CD14-positive monocyte (primary cell): ENCODE measurements around the gene IST1. TPM values are rescaled to one million over a fixed set of nuclear protein-coding genes. Genes with fewer than 3 reads are reported as not detected.

Experiments used
- DNase-seq, 3 donors: peaks; one replicate each; pipeline ENCODE4 v3.0.0-alpha.2; 2011 to 2022
- H2AFZ ChIP-seq: 2 replicates; pipeline ENCODE4 v1.6.0; 2012; ENCODE audit warnings: mild to moderate bottlenecking, low read depth, low read length, inconsistent platforms; ENCODE audit not compliant: insufficient read depth, poor library complexity, severe bottlenecking
- H3K27ac ChIP-seq, 2 donors: 1 replicate in 1 of 2; 2 replicates in 1 of 2; pipeline ENCODE4 v1.5.1; 2012 to 2013; ENCODE audit warnings: low read length in 2 of 2, control low read depth in 1 of 2, inconsistent platforms in 1 of 2, low read depth in 1 of 2, mild to moderate bottlenecking in 1 of 2
- H3K27me3 ChIP-seq, 2 donors: one replicate each; pipeline versions ENCODE4 v1.6.0 to v1.6.1; 2011 to 2013; ENCODE audit warnings: low read length in 2 of 2; ENCODE audit not compliant: control insufficient read depth in 2 of 2, insufficient read depth in 2 of 2
- H3K36me3 ChIP-seq, 2 donors: replicated peaks in 1 of 2; 1 replicate in 1 of 2; 2 replicates in 1 of 2; pipeline versions ENCODE4 v1.5.1 to v1.6.1; 2012 to 2013; ENCODE audit warnings: low read length in 2 of 2, control low read depth in 1 of 2, inconsistent platforms in 1 of 2, mild to moderate bottlenecking in 1 of 2; ENCODE audit not compliant: insufficient read depth in 2 of 2, control insufficient read depth in 1 of 2
- H3K4me1 ChIP-seq, 2 donors: 1 replicate in 1 of 2; 2 replicates in 1 of 2; pipeline versions ENCODE4 v1.5.1 to v1.6.1; 2012 to 2013; ENCODE audit warnings: low read length in 2 of 2, control low read depth in 1 of 2, inconsistent platforms in 1 of 2, mild to moderate bottlenecking in 1 of 2, moderate library complexity in 1 of 2; ENCODE audit not compliant: insufficient read depth in 2 of 2, control insufficient read depth in 1 of 2
- H3K4me2 ChIP-seq: replicated peaks from 2 replicates; pipeline ENCODE3; 2012; ENCODE audit warnings: low read length, moderate library complexity, mild to moderate bottlenecking; ENCODE audit not compliant: poor library complexity, severe bottlenecking; ENCODE audit errors: extremely low read depth
- H3K4me3 ChIP-seq, 3 experiments: fragments of 200-600 bp in 1 of 3; sonication (generic) in 1 of 3; replicated peaks in 1 of 3; 1 replicate in 2 of 3; 2 replicates in 1 of 3; pipeline ENCODE4 v1.5.1; 2011 to 2013; ENCODE audit warnings: low read length in 3 of 3, mild to moderate bottlenecking in 3 of 3, control low read depth in 2 of 3, low read depth in 2 of 3, inconsistent platforms in 1 of 3, moderate library complexity in 1 of 3
- H3K79me2 ChIP-seq: 2 replicates; pipeline ENCODE4 v1.6.0; 2012; ENCODE audit warnings: mild to moderate bottlenecking, control low read depth, inconsistent platforms, low read length, moderate library complexity; ENCODE audit not compliant: insufficient read depth
- H3K9ac ChIP-seq: 2 replicates; pipeline ENCODE4 v1.6.0; 2017; ENCODE audit warnings: low read length, mild to moderate bottlenecking; ENCODE audit not compliant: insufficient read depth, poor library complexity, severe bottlenecking
- H3K9me3 ChIP-seq, 2 donors: replicated peaks in 1 of 2; 1 replicate in 1 of 2; 2 replicates in 1 of 2; pipeline versions ENCODE4 v1.5.1 to v1.6.1; 2012 to 2013; ENCODE audit warnings: low read length in 2 of 2, control low read depth in 1 of 2; ENCODE audit not compliant: control insufficient read depth in 1 of 2, insufficient read depth in 1 of 2
- H4K20me1 ChIP-seq: 2 replicates; pipeline ENCODE4 v1.6.0; 2012; ENCODE audit warnings: mild to moderate bottlenecking, low read length, control low read depth, moderate library complexity; ENCODE audit not compliant: insufficient read depth
- H3K27ac Mint-ChIP-seq, 7 donors: one replicate each; pipeline ENCODE4 v1.8.0; 2020; ENCODE audit warnings: mild to moderate bottlenecking in 7 of 7, mixed read lengths in 7 of 7, moderate library complexity in 6 of 7, inconsistent platforms in 2 of 7
- H3K27me3 Mint-ChIP-seq, 3 donors: one replicate each; pipeline ENCODE4 v1.8.0; 2021 to 2022; ENCODE audit warnings: low read depth in 3 of 3, mild to moderate bottlenecking in 3 of 3, mixed read lengths in 3 of 3, moderate library complexity in 3 of 3, inconsistent platforms in 1 of 3
- H3K36me3 Mint-ChIP-seq, 2 donors: one replicate each; pipeline ENCODE4 v1.8.0; 2020; ENCODE audit warnings: mixed read lengths in 2 of 2, inconsistent platforms in 1 of 2, mild to moderate bottlenecking in 1 of 2
- H3K4me1 Mint-ChIP-seq: one replicate; pipeline ENCODE4 v1.8.0; 2020; ENCODE audit warnings: mild to moderate bottlenecking, mixed read lengths
- H3K4me3 Mint-ChIP-seq, 2 donors: one replicate each; pipeline ENCODE4 v1.8.0; 2020; ENCODE audit warnings: mild to moderate bottlenecking in 2 of 2, mixed read lengths in 2 of 2, moderate library complexity in 1 of 2
- H3K9me3 Mint-ChIP-seq, 7 donors: one replicate each; pipeline ENCODE4 v1.8.0; 2020 to 2022; ENCODE audit warnings: mixed read lengths in 7 of 7, mild to moderate bottlenecking in 6 of 7, moderate library complexity in 6 of 7, inconsistent platforms in 2 of 7
- CTCF ChIP-seq: fragments of 200-600 bp; IDR thresholded peaks from one replicate; pipeline ENCODE4 v1.8.0; 2022; ENCODE audit warnings: antibody characterized with exemption, mild to moderate bottlenecking
- WGBS: methylation state at CpG from one replicate; pipeline ENCODE4 v1.1.5; 2013; ENCODE audit warnings: missing lambda C conversion rate; ENCODE audit not compliant: insufficient coverage; 5-methylcytosine and 5-hydroxymethylcytosine counted together
- intact Hi-C, 2 donors: fragments of 100-400 bp; cut with micrococcal nuclease; formaldehyde crosslinking; loops; one replicate each; pipeline versions ENCODE4 v1.15.0 to v1.15.1; 2023
- polyA plus RNA-seq, 3 donors: library from polyadenylated mRNA; depleted of rRNA in 1 of 3; unstranded in 2 of 3; stranded (reverse) in 1 of 3; fragments of 300-500 nt in 2 of 3; fragments of >200 nt in 1 of 3; fragmentation: Illumina TruSeq in 2 of 3; gene quantifications; 1 replicate in 2 of 3; 2 replicates in 1 of 3; pipeline ENCODE4 v1.2.3, GENCODE V29; 2012 to 2021

Gene IST1
- polyA plus RNA-seq, 3 donors: 81.3 to 233 (median 102) TPM

DNA sequence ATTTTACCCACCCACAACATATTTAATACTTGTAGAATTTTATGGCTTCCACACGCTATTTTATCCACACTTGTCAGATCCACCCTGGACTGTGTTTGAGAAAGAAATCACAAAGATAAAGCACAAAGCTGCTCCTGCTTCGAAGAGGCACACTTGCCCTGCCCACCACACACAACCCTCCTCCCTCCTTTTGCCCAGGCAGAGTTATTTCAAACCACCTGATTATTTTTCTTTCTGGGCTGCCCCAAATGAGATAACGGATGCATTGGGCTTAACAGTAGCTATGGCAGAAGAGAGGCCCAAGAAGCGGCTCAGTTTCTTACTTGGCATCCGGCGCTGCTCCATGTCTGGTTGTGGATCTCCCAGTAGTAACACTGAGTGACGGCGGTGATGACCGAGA is 77.7 kb downstream of the IST1 start:
- WGBS: 50% methylated on average over 2 of the region's 9 CpGs

GRCh38 chr16:71974068-71974818 is 78.9 kb downstream of the IST1 start:
- DNase-seq: no peak
- H3K27ac ChIP-seq: no peak overlapping the region
- no peaks in the 10 kb centered on the region for H3K79me2 ChIP-seq
- no peak overlapping the region for H3K9ac ChIP-seq
- H3K27me3 ChIP-seq: no peaks in the 10 kb centered on the region
- no peak overlapping the region for H3K4me3 ChIP-seq
- Mint-ChIP-seq H3K4me3 (no peak overlapping the region), H3K27me3 (peaks cover 0 to 3% (median under 1%) of the 10 kb centered on the region in 3 donors), H3K36me3 (no peaks in the 10 kb centered on the region), H3K9me3 (peaks cover 0 to 4% (median 0%) of the 10 kb centered on the region in 7 donors), H3K4me1 (no peaks in the 10 kb centered on the region), H3K27ac (no peak overlapping the region)
- 92% methylated on average over 9 of the region's 15 CpGs for whole genome bisulfite sequencing
- TF ChIP-seq CTCF: no peak
- H4K20me1 ChIP-seq: no peaks in the 10 kb centered on the region
- intact Hi-C loops: no loop called here
- no peaks in the 10 kb centered on the region for H3K4me1 ChIP-seq
- no peaks in the 10 kb centered on the region for H3K9me3 ChIP-seq
- H2AFZ ChIP-seq: no peak overlapping the region
- no peak overlapping the region for H3K4me2 ChIP-seq
- H3K36me3 ChIP-seq: no peaks in the 10 kb centered on the region

More for the DNA sequence above, 77.7 kb downstream of the IST1 start:
- no peak for DNase-seq
- no peak for TF ChIP-seq CTCF
- H3K79me2 ChIP-seq: no peaks in the 10 kb centered on the region
- H3K9me3 ChIP-seq: no peaks in the 10 kb centered on the region
- H3K4me1 Mint-ChIP-seq: no peaks in the 10 kb centered on the region
- no peak overlapping the region for H3K9ac ChIP-seq
- no peak overlapping the region for H3K27ac Mint-ChIP-seq
- no peaks in the 10 kb centered on the region for H3K36me3 Mint-ChIP-seq
- no peak overlapping the region for H3K4me2 ChIP-seq
- H3K9me3 Mint-ChIP-seq: peaks cover 0 to 4% (median 0%) of the 10 kb centered on the region in 7 donors
- intact Hi-C loops: no loop called here
- no peaks in the 10 kb centered on the region for H3K4me1 ChIP-seq
- H3K36me3 ChIP-seq: no peaks in the 10 kb centered on the region
- H3K4me3 Mint-ChIP-seq: no peak overlapping the region
- no peak overlapping the region for H3K27ac ChIP-seq
- no peak overlapping the region for H2AFZ ChIP-seq
- H3K4me3 ChIP-seq: no peak overlapping the region
- H4K20me1 ChIP-seq: no peaks in the 10 kb centered on the region
- no peaks in the 10 kb centered on the region for H3K27me3 ChIP-seq
- H3K27me3 Mint-ChIP-seq: peaks cover 0 to 2% (median 0%) of the 10 kb centered on the region in 3 donors

Other genes with a start within 250 kb of the IST1 start
- gene PHLPP2, start 170.8 kb upstream of the IST1 start, polyA plus RNA-seq: 1 to 10 TPM in 2 of 3 donors, under 1 TPM in 1; 0.57 to 2.5 (median 1.4) TPM
- 10 to 100 TPM in 2 of 3 donors, 1 to 10 TPM in 1; 6.7 to 43.8 (median 10.7) TPM for gene AP1G1, start 86.7 kb upstream of the IST1 start, polyA plus RNA-seq
- 10 to 100 TPM in 2 of 3 donors, 1 to 10 TPM in 1; 6.7 to 27.9 (median 10.0) TPM for gene ATXN1L, start 49.6 kb upstream of the IST1 start, polyA plus RNA-seq
- gene ZNF821, start 11.3 kb upstream of the IST1 start, polyA plus RNA-seq: 1 to 10 TPM; 3.1 to 5.4 (median 4.9) TPM
- under 1 TPM in 1 of 3 donors, not detected in 2; 0.03 TPM for gene PKD1L3, start 104.9 kb downstream of the IST1 start, polyA plus RNA-seq
- 1 to 10 TPM; 2.2 to 3.8 (median 2.4) TPM for gene DHODH, start 113.2 kb downstream of the IST1 start, polyA plus RNA-seq
- gene HP, start 159.0 kb downstream of the IST1 start, polyA plus RNA-seq: 10 to 100 TPM in 2 of 3 donors, 1 to 10 TPM in 1; 9.3 to 59.4 (median 47.8) TPM
- not detected for gene HPR, start 167.7 kb downstream of the IST1 start, polyA plus RNA-seq
- 10 to 100 TPM in 1 of 3 donors, 1 to 10 TPM in 2; 6.4 to 10.9 (median 7.0) TPM for gene TXNL4B, start 198.1 kb downstream of the IST1 start, polyA plus RNA-seq
- gene DHX38, start 198.3 kb downstream of the IST1 start, polyA plus RNA-seq: 10 to 100 TPM in 2 of 3 donors, 1 to 10 TPM in 1; 9.1 to 91.5 (median 19.2) TPM